ENCODE measurements around the gene CHRNB2.

Gene CHRNB2

GRCh38 chr1:154550657-154551056 lies 16.9 kb upstream of the CHRNB2 start:
- no peak for DNase-seq
- in situ Hi-C loops (cut with HindIII; ENCODE audit: low pct_ligation_motif_present, low pct_unique_long_range_greater_than_20kb, low sequenced_read_pairs) = no loop called here

DNA sequence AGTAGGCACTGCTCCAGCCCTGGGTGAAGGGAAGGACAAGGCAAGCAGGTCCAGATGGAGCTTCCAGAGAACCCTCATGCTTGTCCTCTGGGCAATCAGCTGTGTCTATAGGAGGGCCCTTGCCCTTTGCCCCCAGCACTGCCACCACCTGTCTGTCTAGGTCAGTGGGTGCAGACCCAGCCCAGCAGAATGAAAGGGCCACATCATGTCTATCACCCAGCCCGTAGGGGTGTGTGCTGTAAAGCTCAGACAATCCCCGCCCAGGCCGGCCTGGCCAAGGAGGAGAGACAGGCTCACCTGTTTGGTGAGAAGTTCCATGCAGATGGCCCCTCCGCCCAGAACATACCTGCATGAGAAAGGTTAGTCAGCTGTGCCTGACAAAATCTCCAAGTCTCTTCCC lies 16.1 kb upstream of the CHRNB2 start:
- in situ Hi-C loops (cut with HindIII; ENCODE audit: low pct_ligation_motif_present, low pct_unique_long_range_greater_than_20kb, low sequenced_read_pairs) = no loop called here
- no peak for DNase-seq

GRCh38 chr1:154552036-154552435 lies 15.5 kb upstream of the CHRNB2 start:
- in situ Hi-C loops (cut with HindIII; ENCODE audit: low pct_ligation_motif_present, low pct_unique_long_range_greater_than_20kb, low sequenced_read_pairs) = no loop called here
- no peak for DNase-seq

- in situ Hi-C loops (cut with HindIII; ENCODE audit: low pct_ligation_motif_present, low pct_unique_long_range_greater_than_20kb, low sequenced_read_pairs) = no loop called here
- no peak for DNase-seq
Measured at GRCh38 chr1:154553056-154554030, 14.2 kb upstream of the CHRNB2 start.

- in situ Hi-C loops (cut with HindIII; ENCODE audit: low pct_ligation_motif_present, low pct_unique_long_range_greater_than_20kb, low sequenced_read_pairs) = no loop called here
- no peak for DNase-seq
Measured at GRCh38 chr1:154556422-154556821, 11.2 kb upstream of the CHRNB2 start.

DNA sequence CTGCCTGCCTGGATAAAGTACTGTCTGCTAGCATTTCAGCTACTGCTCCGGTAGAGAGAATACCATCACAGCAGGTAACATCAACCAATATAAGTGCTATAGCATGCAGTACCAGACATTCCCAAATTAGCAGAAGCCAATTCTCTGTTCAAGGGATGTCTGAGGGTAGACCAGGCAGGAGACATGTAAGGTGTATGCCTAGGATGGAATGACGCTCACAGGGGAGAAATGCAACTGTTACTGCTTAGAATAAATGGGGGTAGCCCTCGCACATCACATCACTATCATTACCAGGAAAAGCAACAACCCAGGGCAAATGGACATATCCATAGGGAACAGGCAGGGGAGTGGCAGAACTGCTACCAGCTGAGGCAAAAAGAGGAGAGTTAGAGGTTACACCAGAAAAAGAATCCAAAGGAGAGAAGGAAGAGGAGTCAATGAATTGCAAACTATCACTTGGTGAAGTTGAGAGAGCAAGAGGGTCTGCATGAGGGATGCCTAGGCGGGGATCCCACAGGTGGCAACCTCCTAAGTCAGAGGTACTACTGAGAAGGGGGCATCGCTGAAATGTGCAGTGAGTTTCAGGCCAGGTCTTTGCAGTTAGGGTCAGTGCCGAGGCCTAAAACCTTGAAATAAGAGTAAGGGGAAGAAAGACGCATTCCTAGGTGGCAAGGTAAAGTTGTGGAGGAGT lies 10.2 kb upstream of the CHRNB2 start:
- in situ Hi-C loops (cut with HindIII; ENCODE audit: low pct_ligation_motif_present, low pct_unique_long_range_greater_than_20kb, low sequenced_read_pairs) = no loop called here
- DNase-seq = no peak

DNA sequence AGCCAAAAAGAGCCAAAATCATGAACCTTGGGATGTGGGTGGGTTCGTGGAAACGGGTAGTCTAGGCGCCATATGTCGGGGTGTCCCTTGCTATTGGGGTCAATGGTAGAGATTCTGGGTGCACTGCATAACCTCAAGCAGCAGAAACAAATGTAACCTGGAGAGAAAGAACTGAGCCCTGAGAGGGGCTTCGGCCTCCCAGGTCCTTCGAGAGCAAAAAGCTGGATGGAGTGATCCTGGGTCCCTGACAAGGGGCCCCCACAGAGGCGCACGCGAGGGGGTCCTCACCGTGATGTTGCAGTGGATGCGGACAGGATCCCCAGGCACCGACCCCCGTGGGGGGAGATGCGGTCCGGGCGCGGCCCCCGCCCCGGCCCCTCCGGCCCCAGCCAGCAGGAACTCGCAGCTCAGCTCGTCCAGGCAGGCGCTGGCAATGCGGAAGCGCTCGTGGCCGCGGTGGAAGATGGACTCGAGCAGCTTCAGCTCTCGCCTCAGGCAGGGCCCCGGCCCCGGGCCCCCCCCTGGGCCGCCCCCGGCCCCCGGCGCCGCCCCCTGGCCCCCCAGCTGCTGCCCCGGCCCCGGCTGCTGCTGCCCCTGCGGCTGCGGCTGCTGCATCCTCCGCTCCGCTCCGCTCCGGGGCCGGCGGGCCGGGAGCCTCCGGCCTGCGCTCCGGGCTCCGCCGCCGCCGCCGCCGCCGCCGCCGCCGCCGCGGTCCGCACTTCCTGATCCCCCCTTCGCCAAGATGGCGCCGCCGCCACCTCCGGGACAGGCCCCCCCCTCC lies 9.4 kb upstream of the CHRNB2 start, which contains the start of gene UBE2Q1:
Gene UBE2Q1 (minus strand): TSS at position 724 of the 781 bp plus-strand sequence. CDS start 109 bp downstream, at position 615.
- in situ Hi-C loops (cut with HindIII; ENCODE audit: low pct_ligation_motif_present, low pct_unique_long_range_greater_than_20kb, low sequenced_read_pairs) = no loop called here
- DNase-seq = peak; percentile 39

- DNase-seq = peak; percentile 99
- in situ Hi-C loops (cut with HindIII; ENCODE audit: low pct_ligation_motif_present, low pct_unique_long_range_greater_than_20kb, low sequenced_read_pairs) = no loop called here
Measured at GRCh38 chr1:154558720-154559465, 8.7 kb upstream of the CHRNB2 start.

GRCh38 chr1:154559466-154560044 lies 8.0 kb upstream of the CHRNB2 start:
- in situ Hi-C loops (cut with HindIII; ENCODE audit: low pct_ligation_motif_present, low pct_unique_long_range_greater_than_20kb, low sequenced_read_pairs) = no loop called here
- DNase-seq = peak; percentile 92

DNA sequence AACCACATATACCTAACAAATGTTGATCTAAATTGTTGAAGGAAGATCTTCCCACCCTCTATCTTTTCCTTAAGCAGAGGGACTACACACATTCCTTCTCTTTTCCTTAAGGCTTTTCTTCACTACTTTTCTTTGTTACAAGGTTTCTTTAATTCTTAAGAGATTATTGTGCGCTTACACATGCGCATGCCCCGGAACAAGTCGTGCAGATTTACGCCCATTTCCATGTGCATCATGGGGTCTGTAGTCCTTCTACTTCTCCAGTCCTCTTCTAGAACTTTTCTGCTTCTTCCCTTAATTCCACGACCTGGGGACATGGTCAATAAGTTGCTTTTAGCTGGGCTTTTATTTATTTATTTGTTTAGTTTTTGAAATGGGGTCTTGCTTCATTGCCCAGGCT lies 1.7 kb upstream of the CHRNB2 start:
- in situ Hi-C loops (cut with HindIII; ENCODE audit: low pct_ligation_motif_present, low pct_unique_long_range_greater_than_20kb, low sequenced_read_pairs) = no loop called here
- DNase-seq = no peak

GRCh38 chr1:154568157-154568815 lies 708 bp downstream of the CHRNB2 start:
- DNase-seq = no peak
- in situ Hi-C loops (cut with HindIII; ENCODE audit: low pct_ligation_motif_present, low pct_unique_long_range_greater_than_20kb, low sequenced_read_pairs) = no loop called here

- in situ Hi-C loops (cut with HindIII; ENCODE audit: low pct_ligation_motif_present, low pct_unique_long_range_greater_than_20kb, low sequenced_read_pairs) = no loop called here
- no peak for DNase-seq
Measured at GRCh38 chr1:154571244-154571963, 3.8 kb downstream of the CHRNB2 start.

- no peak for DNase-seq
- in situ Hi-C loops (cut with HindIII; ENCODE audit: low pct_ligation_motif_present, low pct_unique_long_range_greater_than_20kb, low sequenced_read_pairs) = no loop called here
Measured at GRCh38 chr1:154571964-154572288, 4.3 kb downstream of the CHRNB2 start.

DNA sequence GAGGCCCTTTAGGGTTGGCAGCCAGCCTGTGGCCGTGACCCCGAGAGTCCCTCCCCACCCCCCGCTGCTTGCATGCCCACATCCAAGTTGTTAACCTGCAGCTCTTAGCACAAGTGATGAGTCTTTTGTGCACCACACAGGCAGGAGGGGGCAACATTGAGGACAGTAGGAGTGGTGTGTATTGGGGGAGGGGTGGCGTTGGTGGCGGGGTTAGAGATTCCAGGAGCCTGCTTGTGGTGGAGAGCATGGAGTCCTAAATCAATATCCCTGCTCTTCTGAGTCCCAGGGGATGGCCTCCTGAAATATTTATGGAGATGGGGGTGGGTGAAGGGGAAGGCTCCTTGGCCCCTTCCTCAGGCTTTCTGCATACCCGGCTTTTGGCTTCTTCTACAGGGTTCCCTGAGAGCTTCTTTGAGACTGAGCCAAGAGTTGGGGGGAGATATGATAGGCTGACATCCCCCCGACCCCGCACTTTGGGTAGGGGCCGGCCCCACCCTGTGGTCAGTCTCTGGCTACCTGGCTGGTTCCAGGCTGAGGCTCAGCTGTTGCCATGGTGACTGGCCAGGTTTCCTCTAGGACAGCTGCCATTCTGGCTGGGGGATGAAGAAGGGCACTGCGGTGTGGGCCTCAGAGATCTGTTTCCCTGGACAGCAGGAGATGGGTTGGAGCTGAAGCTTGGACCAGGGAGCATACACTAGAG lies 5.0 kb downstream of the CHRNB2 start:
- DNase-seq = no peak
- in situ Hi-C loops (cut with HindIII; ENCODE audit: low pct_ligation_motif_present, low pct_unique_long_range_greater_than_20kb, low sequenced_read_pairs) = no loop called here

DNA sequence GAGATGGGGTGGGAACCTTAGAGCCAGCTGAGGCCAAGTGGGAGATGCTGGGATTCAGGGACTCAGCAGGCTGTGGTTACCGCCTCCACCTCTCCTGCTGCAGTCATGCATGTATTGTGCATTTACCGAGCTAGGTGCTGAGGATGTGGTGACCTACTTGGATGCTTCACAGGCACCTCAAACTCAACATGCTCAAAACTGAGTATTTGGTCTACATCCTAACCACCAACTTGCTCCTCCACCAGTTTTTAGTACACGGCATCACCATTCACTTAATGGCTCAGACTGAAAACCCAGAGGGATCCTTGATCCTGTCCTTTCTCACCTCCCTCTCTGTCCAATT lies 5.6 kb downstream of the CHRNB2 start:
- in situ Hi-C loops (cut with HindIII; ENCODE audit: low pct_ligation_motif_present, low pct_unique_long_range_greater_than_20kb, low sequenced_read_pairs) = no loop called here

DNA sequence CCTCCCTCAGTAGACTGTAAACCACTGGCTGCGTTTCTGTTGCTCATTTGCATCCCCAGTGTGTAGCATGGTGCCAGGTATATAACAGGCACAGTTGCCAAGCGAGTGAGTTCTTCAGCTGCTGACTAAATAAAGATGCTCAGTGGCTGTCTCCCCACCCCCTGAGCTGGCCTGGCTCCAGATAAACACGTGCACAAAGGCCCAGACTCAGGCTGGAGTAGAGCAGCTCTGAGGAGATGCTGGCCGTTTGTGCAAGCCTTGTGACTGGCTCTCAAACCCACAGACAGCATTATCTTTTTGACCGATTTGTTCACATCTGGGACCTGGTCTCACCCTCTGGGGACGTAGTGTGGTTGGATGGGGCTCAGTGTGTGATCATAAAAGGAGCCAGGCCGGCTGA lies 7.1 kb downstream of the CHRNB2 start:
- no peak for DNase-seq
- in situ Hi-C loops (cut with HindIII; ENCODE audit: low pct_ligation_motif_present, low pct_unique_long_range_greater_than_20kb, low sequenced_read_pairs) = no loop called here

More for the DNA sequence above, 5.6 kb downstream of the CHRNB2 start:
- no peak for DNase-seq

Measured in ACHN (cell line).